Neural progenitor cell (in vitro differentiated cells): Measurements from ENCODE around the gene API5. TPM values are rescaled to one million over a fixed set of nuclear protein-coding genes. Genes with fewer than 3 reads are reported as not detected.

Experiments used
- DNase-seq: peaks from one replicate; pipeline ENCODE4 v3.0.0-alpha.2; 2016; ENCODE audit warnings: low spot score
- H2AFZ ChIP-seq: fragments of 200-600 bp; sonication (generic); replicated peaks from 2 replicates; pipeline ENCODE4 v1.6.1; 2016; ENCODE audit warnings: antibody characterized with exemption
- H3F3A ChIP-seq: fragments of 200-600 bp; sonication (generic); 2 replicates; pipeline ENCODE4 v1.6.1; 2016; ENCODE audit warnings: antibody characterized with exemption, low read depth
- H3K27ac ChIP-seq: fragments of 200-600 bp; sonication (generic); 2 replicates; pipeline ENCODE4 v1.5.1; 2016; ENCODE audit warnings: mild to moderate bottlenecking
- H3K27me3 ChIP-seq: fragments of 200-600 bp; sonication (generic); 2 replicates; pipeline ENCODE4 v1.6.1; 2016; ENCODE audit warnings: mild to moderate bottlenecking, moderate library complexity
- H3K36me3 ChIP-seq: fragments of 200-600 bp; sonication (generic); 2 replicates; pipeline ENCODE4 v1.5.1; 2016
- H3K4me1 ChIP-seq: fragments of 200-600 bp; sonication (generic); 2 replicates; pipeline ENCODE4 v1.6.1; 2016; ENCODE audit warnings: mixed run types
- H3K4me2 ChIP-seq: fragments of 200-600 bp; sonication (generic); 2 replicates; pipeline ENCODE4 v1.6.1; 2016
- H3K4me3 ChIP-seq: fragments of 200-600 bp; sonication (generic); 2 replicates; pipeline ENCODE4 v1.5.1; 2016
- H3K79me2 ChIP-seq: fragments of 200-600 bp; sonication (generic); 2 replicates; pipeline ENCODE4 v1.6.1; 2016; ENCODE audit warnings: low read depth
- H3K9ac ChIP-seq: fragments of 200-600 bp; sonication (generic); 2 replicates; pipeline ENCODE4 v1.6.1; 2016
- H3K9me3 ChIP-seq: fragments of 200-600 bp; sonication (generic); 2 replicates; pipeline ENCODE4 v1.5.1; 2016; ENCODE audit warnings: low read depth
- H4K20me1 ChIP-seq: fragments of 200-600 bp; sonication (generic); 2 replicates; pipeline ENCODE4 v1.6.1; 2016; ENCODE audit warnings: low read depth
- H3K27ac Mint-ChIP-seq: 3 replicates; pipeline ENCODE4 v1.8.0; 2021; ENCODE audit warnings: mixed read lengths
- H3K27me3 Mint-ChIP-seq: 2 replicates; pipeline ENCODE4 v1.8.0; 2022; ENCODE audit warnings: low read depth, mild to moderate bottlenecking, inconsistent platforms, moderate library complexity, mixed read lengths; ENCODE audit not compliant: insufficient read depth
- H3K36me3 Mint-ChIP-seq: 3 replicates; pipeline ENCODE4 v1.8.0; 2021; ENCODE audit warnings: mixed read lengths
- H3K4me1 Mint-ChIP-seq: 3 replicates; pipeline ENCODE4 v1.8.0; 2021; ENCODE audit warnings: mixed read lengths
- H3K4me3 Mint-ChIP-seq: 3 replicates; pipeline ENCODE4 v1.8.0; 2021; ENCODE audit warnings: mild to moderate bottlenecking, moderate library complexity, mixed read lengths
- H3K9me3 Mint-ChIP-seq: 3 replicates; pipeline ENCODE4 v1.8.0; 2020; ENCODE audit warnings: mixed read lengths
- EZH2 ChIP-seq: fragments of 200-600 bp; sonication (generic); IDR thresholded peaks from 2 replicates; pipeline ENCODE4 v1.6.1; 2017; ENCODE audit warnings: antibody characterized with exemption, mild to moderate bottlenecking, moderate library complexity
- EZH2phosphoT487 ChIP-seq: fragments of 200-600 bp; sonication (generic); IDR thresholded peaks from 2 replicates; pipeline ENCODE4 v1.6.1; 2017; ENCODE audit warnings: antibody characterized with exemption
- total RNA-seq: library from RNA; depleted of rRNA; stranded (reverse); fragments of >200 nt; gene quantifications from 2 replicates; pipeline ENCODE4 v1.2.3, GENCODE V29; 2015; ENCODE audit warnings: low replicate concordance
- TF ChIP-seq, protein P1 (sequence below): fragments of 200-600 bp; sonication (generic); IDR thresholded peaks from 2 replicates; pipeline ENCODE4 v1.5.1; 2017; ENCODE audit warnings: antibody characterized with exemption, mild to moderate bottlenecking

API5 gene
- total RNA-seq, 1 donor from 2014 or later = 239 TPM

GRCh38 chr11:43354311-43354710, 42.5 kb downstream of the API5 start:
- H3K9me3 ChIP-seq = no peaks in the 10 kb centered on the region

GRCh38 chr11:43356336-43356735, 44.5 kb downstream of the API5 start:
- H3K4me1 ChIP-seq = peaks cover 20% of the 10 kb centered on the region
- peaks cover 9% of the 10 kb centered on the region for H3F3A ChIP-seq
- H3K79me2 ChIP-seq = peaks cover 34% of the 10 kb centered on the region
- H3K9ac ChIP-seq = no peak overlapping the region
- H3K36me3 Mint-ChIP-seq = peaks cover 3% of the 10 kb centered on the region
- H3K36me3 ChIP-seq = no peaks in the 10 kb centered on the region
- TF ChIP-seq, protein P1, sequence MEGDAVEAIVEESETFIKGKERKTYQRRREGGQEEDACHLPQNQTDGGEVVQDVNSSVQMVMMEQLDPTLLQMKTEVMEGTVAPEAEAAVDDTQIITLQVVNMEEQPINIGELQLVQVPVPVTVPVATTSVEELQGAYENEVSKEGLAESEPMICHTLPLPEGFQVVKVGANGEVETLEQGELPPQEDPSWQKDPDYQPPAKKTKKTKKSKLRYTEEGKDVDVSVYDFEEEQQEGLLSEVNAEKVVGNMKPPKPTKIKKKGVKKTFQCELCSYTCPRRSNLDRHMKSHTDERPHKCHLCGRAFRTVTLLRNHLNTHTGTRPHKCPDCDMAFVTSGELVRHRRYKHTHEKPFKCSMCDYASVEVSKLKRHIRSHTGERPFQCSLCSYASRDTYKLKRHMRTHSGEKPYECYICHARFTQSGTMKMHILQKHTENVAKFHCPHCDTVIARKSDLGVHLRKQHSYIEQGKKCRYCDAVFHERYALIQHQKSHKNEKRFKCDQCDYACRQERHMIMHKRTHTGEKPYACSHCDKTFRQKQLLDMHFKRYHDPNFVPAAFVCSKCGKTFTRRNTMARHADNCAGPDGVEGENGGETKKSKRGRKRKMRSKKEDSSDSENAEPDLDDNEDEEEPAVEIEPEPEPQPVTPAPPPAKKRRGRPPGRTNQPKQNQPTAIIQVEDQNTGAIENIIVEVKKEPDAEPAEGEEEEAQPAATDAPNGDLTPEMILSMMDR = no peak
- TF ChIP-seq EZH2 = no peak
- no peak for TF ChIP-seq EZH2phosphoT487
- no peaks in the 10 kb centered on the region for H3K27me3 Mint-ChIP-seq
- H3K4me3 ChIP-seq = no peak overlapping the region
- peaks cover 27% of the 10 kb centered on the region for H3K4me1 Mint-ChIP-seq
- DNase-seq = no peak
- no peaks in the 10 kb centered on the region for H3K9me3 ChIP-seq
- H3K27ac Mint-ChIP-seq = no peak overlapping the region
- H3K4me2 ChIP-seq = no peak overlapping the region
- H3K27me3 ChIP-seq = no peaks in the 10 kb centered on the region
- H3K27ac ChIP-seq = no peak overlapping the region
- H3K9me3 Mint-ChIP-seq = peaks cover 4% of the 10 kb centered on the region
- peaks cover 19% of the 10 kb centered on the region for H4K20me1 ChIP-seq
- no peak overlapping the region for H3K4me3 Mint-ChIP-seq
- no peak overlapping the region for H2AFZ ChIP-seq

More at GRCh38 chr11:43354311-43354710, 42.5 kb downstream of the API5 start:
- no peak overlapping the region for H3K4me3 ChIP-seq
- H3K27me3 ChIP-seq = no peaks in the 10 kb centered on the region
- H3K36me3 ChIP-seq = no peaks in the 10 kb centered on the region
- peaks cover 14% of the 10 kb centered on the region for H3K79me2 ChIP-seq
- H3K9ac ChIP-seq = no peak overlapping the region
- H3K4me1 Mint-ChIP-seq = peaks cover 12% of the 10 kb centered on the region
- H3K9me3 Mint-ChIP-seq = peaks cover 4% of the 10 kb centered on the region
- H3K4me3 Mint-ChIP-seq = no peak overlapping the region
- H3K27ac Mint-ChIP-seq = no peak overlapping the region
- H3K36me3 Mint-ChIP-seq = peaks cover 3% of the 10 kb centered on the region
- DNase-seq = no peak
- no peak overlapping the region for H2AFZ ChIP-seq
- no peak for TF ChIP-seq EZH2
- H3K4me2 ChIP-seq = no peak overlapping the region
- H3F3A ChIP-seq = peaks cover 3% of the 10 kb centered on the region
- no peaks in the 10 kb centered on the region for H4K20me1 ChIP-seq
- no peaks in the 10 kb centered on the region for H3K27me3 Mint-ChIP-seq
- H3K27ac ChIP-seq = no peak overlapping the region
- peaks cover 9% of the 10 kb centered on the region for H3K4me1 ChIP-seq

GRCh38 chr11:43358279-43358800, 46.5 kb downstream of the API5 start:
- peaks cover 38% of the 10 kb centered on the region for H4K20me1 ChIP-seq
- H3K4me1 Mint-ChIP-seq = peaks cover 23% of the 10 kb centered on the region
- TF ChIP-seq EZH2phosphoT487 = no peak
- peak; percentile 30 for TF ChIP-seq EZH2
- TF ChIP-seq, protein P1 = no peak
- H3K27me3 ChIP-seq = no peaks in the 10 kb centered on the region
- H3K9me3 Mint-ChIP-seq = no peaks in the 10 kb centered on the region
- H3K9ac ChIP-seq = peak overlapping the region; percentile 96
- peak overlapping the region; percentile 96 for H3K4me2 ChIP-seq
- peaks cover 20% of the 10 kb centered on the region for H3K4me1 ChIP-seq
- no peaks in the 10 kb centered on the region for H3K27me3 Mint-ChIP-seq
- no peaks in the 10 kb centered on the region for H3K9me3 ChIP-seq
- DNase-seq = no peak
- H3F3A ChIP-seq = peaks cover 9% of the 10 kb centered on the region
- peak overlapping the region; percentile 94 for H3K27ac Mint-ChIP-seq
- H3K27ac ChIP-seq = no peak overlapping the region
- H3K36me3 ChIP-seq = no peaks in the 10 kb centered on the region
- H3K4me3 ChIP-seq = peak overlapping the region; percentile 79
- H3K36me3 Mint-ChIP-seq = peaks cover 2% of the 10 kb centered on the region
- peak overlapping the region; percentile 67 for H2AFZ ChIP-seq
- peak overlapping the region; percentile 100 for H3K4me3 Mint-ChIP-seq
- H3K79me2 ChIP-seq = peaks cover 54% of the 10 kb centered on the region

DNA sequence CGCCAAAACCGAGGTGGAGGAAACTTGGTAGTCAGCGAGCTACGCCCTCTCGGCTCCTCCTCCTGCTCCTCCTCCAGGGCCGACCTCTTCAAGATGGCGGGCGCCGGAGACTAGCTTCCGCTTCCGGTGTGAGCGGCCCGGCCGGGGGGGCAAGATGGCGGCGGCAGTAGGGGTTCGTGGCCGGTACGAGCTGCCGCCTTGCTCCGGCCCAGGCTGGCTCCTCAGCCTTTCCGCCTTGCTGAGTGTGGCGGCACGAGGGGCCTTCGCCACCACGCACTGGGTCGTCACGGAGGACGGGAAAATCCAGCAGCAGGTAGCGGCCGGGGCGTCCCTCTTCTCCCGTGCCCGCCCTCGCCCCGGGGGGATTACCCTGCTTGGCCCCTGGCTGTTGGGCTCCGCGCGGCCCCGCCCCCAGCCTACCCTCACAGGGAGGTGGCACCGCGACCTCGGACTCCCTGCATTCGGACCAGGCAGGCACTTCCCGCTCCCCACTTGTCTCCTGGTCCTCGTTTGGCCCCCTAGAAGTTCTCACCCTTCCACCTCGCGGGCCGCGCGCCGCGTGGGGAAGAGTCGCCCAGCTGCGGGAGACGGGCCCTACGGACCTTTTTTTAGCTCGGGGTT, 47.1 kb downstream of the API5 start, which contains the start of gene TTC17:
TTC17 (plus strand) TSS at position 120 of the 621 bp plus-strand sequence; CDS start at position 155, 35 bp downstream.
- H3K27me3 ChIP-seq = no peaks in the 10 kb centered on the region
- H2AFZ ChIP-seq = peak within 1 kb of the TSS; percentile 92
- peak within 1 kb of the TSS; percentile 96 for H3K4me2 ChIP-seq
- H3K9me3 Mint-ChIP-seq = no peaks in the 10 kb centered on the region
- peak within 1 kb of the TSS; percentile 96 for H3K9ac ChIP-seq
- H3K79me2 ChIP-seq = peaks cover 60% of the 10 kb centered on the region
- DNase-seq = peak; percentile 97
- H3K36me3 Mint-ChIP-seq = peaks cover 6% of the 10 kb centered on the region
- peaks cover 9% of the 10 kb centered on the region for H3F3A ChIP-seq
- TF ChIP-seq, protein P1 = no peak
- no peak for TF ChIP-seq EZH2phosphoT487
- TF ChIP-seq EZH2 = no peak
- H4K20me1 ChIP-seq = peaks cover 41% of the 10 kb centered on the region
- no peaks in the 10 kb centered on the region for H3K27me3 Mint-ChIP-seq
- peak within 1 kb of the TSS; percentile 100 for H3K4me3 Mint-ChIP-seq
- peak within 1 kb of the TSS; percentile 94 for H3K27ac ChIP-seq
- H3K9me3 ChIP-seq = no peaks in the 10 kb centered on the region
- peaks cover 20% of the 10 kb centered on the region for H3K4me1 ChIP-seq
- no peaks in the 10 kb centered on the region for H3K36me3 ChIP-seq
- peaks cover 23% of the 10 kb centered on the region for H3K4me1 Mint-ChIP-seq
- peak within 1 kb of the TSS; percentile 79 for H3K4me3 ChIP-seq
- H3K27ac Mint-ChIP-seq = peak within 1 kb of the TSS; percentile 94
